ENCODE results near the gene DDN.

Gene DDN

DNA sequence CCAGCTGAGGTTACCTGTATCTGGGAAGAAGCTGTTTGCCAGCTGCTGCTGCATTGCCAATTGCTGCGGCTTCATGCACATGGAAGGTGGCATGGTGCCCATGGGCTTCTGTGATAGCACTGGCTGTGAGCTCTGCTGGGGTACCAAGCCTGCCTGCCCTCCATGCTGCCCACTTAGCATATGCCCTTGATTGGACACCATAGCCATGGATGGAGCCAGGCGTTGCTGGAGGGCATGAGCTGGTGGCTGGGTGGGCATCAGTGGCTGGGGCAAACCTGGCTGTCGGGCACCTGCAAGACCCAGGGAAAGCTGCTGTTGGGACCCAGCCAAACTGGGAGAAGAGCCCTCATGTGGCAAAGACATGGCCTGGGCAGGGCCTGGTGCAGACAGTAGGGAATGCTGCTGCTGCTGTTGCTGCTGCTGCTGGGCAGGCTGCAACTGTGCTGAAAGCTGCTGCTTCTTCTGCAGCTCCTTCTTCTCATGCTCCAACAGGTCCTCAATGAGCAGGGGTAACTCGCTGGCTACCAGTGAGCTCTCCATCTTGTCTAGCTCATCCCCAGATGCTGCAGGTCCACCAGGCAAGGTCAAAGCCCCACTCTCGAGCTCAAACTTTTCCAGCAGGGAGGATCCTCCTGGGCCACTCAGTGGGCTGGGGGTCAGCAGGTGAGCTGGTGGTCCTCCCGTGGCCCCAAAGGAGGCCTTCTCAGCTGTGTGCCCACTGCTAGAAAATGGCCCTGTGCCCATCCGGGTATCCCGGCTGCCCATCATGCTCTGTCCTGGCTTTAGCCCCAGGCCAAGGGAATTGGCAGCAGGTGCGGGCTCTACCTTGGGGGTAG is 38.2 kb upstream of the DDN start:
- Histone ChIP-seq H3K27me3 (ENCODE audit: insufficient read depth, poor library complexity, severe bottlenecking) (no peaks in the 10 kb centered on the region), H3K27ac (replicated peaks) (no peak overlapping the region), H3K4me3 (replicated peaks; ENCODE audit: insufficient read depth, low read length) (no peak overlapping the region)
- DNase-seq (ENCODE audit: low read depth in 1 of 2, low spot score in 1 of 2) = no peak
- TF ChIP-seq GABPA (IDR thresholded peaks at IDR 0.05; ENCODE audit: low read depth) (no peak), POLR2AphosphoS5 (IDR thresholded peaks at IDR 0.05; ENCODE audit: low read depth) (peak; percentile 38; the same call in 1 of the 2 replicates)

DNA sequence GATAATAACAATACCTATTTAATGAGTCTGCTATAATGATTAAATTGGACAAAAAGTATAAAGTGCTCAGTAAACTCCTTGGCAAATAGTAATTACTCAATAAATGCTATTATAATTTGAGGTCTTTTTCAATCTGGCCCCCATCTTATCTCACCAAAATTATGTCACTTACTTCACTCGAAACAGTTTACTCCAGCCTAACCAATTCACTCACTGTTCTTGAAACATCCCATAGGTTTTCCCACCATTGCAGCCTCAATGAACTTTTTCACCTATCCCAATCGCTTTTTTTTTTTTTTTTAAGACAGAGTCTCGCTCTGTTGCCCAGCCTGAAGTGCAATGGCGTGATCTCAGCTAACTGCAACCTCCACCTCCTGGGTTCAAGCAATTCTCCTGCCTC is 36.9 kb upstream of the DDN start:
- TF ChIP-seq CTCF (IDR thresholded peaks at IDR 0.05; ENCODE audit: insufficient read depth, low read length) (no peak), REST (IDR thresholded peaks at IDR 0.05; ENCODE audit: insufficient replicate concordance, low read depth) (no peak), POLR2AphosphoS5 (IDR thresholded peaks at IDR 0.05; ENCODE audit: low read depth) (no peak), GABPA (IDR thresholded peaks at IDR 0.05; ENCODE audit: low read depth) (no peak), SPI1 (IDR thresholded peaks at IDR 0.05; ENCODE audit: borderline replicate concordance, low read depth) (no peak)
- no peak for DNase-seq (ENCODE audit: low read depth in 1 of 2, low spot score in 1 of 2)
- no peaks in the 10 kb centered on the region for H3K27me3 ChIP-seq (ENCODE audit: insufficient read depth, poor library complexity, severe bottlenecking)
- H3K27ac ChIP-seq (replicated peaks) = no peak overlapping the region
- no peak overlapping the region for H3K4me3 ChIP-seq (replicated peaks; ENCODE audit: insufficient read depth, low read length)

- H3K4me3 ChIP-seq (replicated peaks; ENCODE audit: insufficient read depth, low read length) = no peak overlapping the region
- no peaks in the 10 kb centered on the region for H3K27me3 ChIP-seq (ENCODE audit: insufficient read depth, poor library complexity, severe bottlenecking)
- DNase-seq (ENCODE audit: low read depth in 1 of 2, low spot score in 1 of 2) = no peak
- H3K27ac ChIP-seq (replicated peaks) = no peak overlapping the region
- TF ChIP-seq CTCF (IDR thresholded peaks at IDR 0.05; ENCODE audit: insufficient read depth, low read length) (no peak), REST (IDR thresholded peaks at IDR 0.05; ENCODE audit: insufficient replicate concordance, low read depth) (no peak), SPI1 (IDR thresholded peaks at IDR 0.05; ENCODE audit: borderline replicate concordance, low read depth) (no peak), GABPA (IDR thresholded peaks at IDR 0.05; ENCODE audit: low read depth) (no peak), POLR2AphosphoS5 (IDR thresholded peaks at IDR 0.05; ENCODE audit: low read depth) (no peak; the same call in 1 of the 2 replicates)
These were observed 35.1 kb upstream of the DDN start for GRCh38 chr12:49034286-49034622.

DNA sequence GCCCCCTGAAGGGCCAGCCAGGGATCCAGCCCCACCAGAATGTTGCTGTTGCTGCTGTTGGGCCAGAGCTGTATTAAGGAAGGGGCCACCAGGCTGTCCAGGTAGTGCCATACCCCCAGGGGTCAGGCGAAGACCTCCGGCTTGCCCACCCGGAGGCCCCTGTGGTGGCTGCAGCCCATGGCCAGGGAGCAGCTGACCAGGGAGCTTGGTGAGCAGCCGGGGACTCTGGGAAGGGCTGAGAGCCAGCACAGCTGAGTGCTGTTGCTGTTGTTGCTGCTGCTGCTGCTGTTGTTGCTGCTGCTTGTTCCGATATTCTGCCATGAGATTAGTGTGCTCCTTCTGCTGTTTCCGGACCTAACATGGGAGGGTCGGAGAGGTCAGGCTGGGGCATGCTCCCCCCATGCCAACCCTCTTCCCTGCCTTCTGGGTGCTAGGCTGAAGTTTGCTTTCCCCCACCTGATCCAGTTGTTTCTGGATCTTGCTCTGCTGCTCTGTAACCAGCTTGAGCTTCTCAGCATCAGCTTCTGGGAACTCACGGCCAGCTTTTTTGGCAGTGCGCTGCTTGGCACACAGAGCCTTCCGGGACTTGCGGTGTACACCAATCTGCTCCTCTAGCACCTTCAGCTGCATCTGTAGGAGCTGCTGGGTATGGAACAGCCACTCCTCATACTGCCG is 34.6 kb upstream of the DDN start:
- no peak for DNase-seq (ENCODE audit: low read depth in 1 of 2, low spot score in 1 of 2)
- no peak for TF ChIP-seq GABPA (IDR thresholded peaks at IDR 0.05; ENCODE audit: low read depth)
- TF ChIP-seq CTCF (IDR thresholded peaks at IDR 0.05; ENCODE audit: insufficient read depth, low read length) = no peak
- no peak for TF ChIP-seq REST (IDR thresholded peaks at IDR 0.05; ENCODE audit: insufficient replicate concordance, low read depth)
- no peak for TF ChIP-seq POLR2AphosphoS5 (IDR thresholded peaks at IDR 0.05; ENCODE audit: low read depth)
- TF ChIP-seq SPI1 (IDR thresholded peaks at IDR 0.05; ENCODE audit: borderline replicate concordance, low read depth) = no peak
- Histone ChIP-seq H3K27me3 (ENCODE audit: insufficient read depth, poor library complexity, severe bottlenecking) (no peaks in the 10 kb centered on the region), H3K27ac (replicated peaks) (no peak overlapping the region), H3K4me3 (replicated peaks; ENCODE audit: insufficient read depth, low read length) (no peak overlapping the region)
